Keratinocyte (primary cell): Measurements from ENCODE around the gene ARMC2. TPM values are rescaled to one million over a fixed set of nuclear protein-coding genes. Genes with fewer than 3 reads are reported as not detected.

Source experiments
- DNase-seq: peaks from one replicate; pipeline ENCODE4 v3.0.0-alpha.2; 2011; ENCODE audit warnings: low read depth, missing footprints, low spot score
- FAIRE-seq: peaks from 2 replicates; lab custom pipeline; 2011; peaks lifted over from hg19 to GRCh38; lab: Jason Lieb, UNC
- H2AFZ ChIP-seq: 2 replicates; pipeline ENCODE4 v1.6.0; 2012; ENCODE audit warnings: low read length, control low read depth, inconsistent platforms; ENCODE audit not compliant: control insufficient read depth
- H3K27ac ChIP-seq: 2 replicates; pipeline ENCODE4 v1.5.1; 2011; ENCODE audit warnings: low read length; ENCODE audit not compliant: control insufficient read depth, insufficient read depth
- H3K27me3 ChIP-seq: 3 replicates; pipeline ENCODE4 v1.6.0; 2011; ENCODE audit warnings: low read length; ENCODE audit not compliant: control insufficient read depth, insufficient read depth; ENCODE audit errors: extremely low read depth
- H3K36me3 ChIP-seq, 2 experiments: 2 replicates in 1 of 2; 3 replicates in 1 of 2; pipeline ENCODE4 v1.5.1; 2011; ENCODE audit warnings: low read length in 2 of 2, mild to moderate bottlenecking in 1 of 2; ENCODE audit not compliant: control insufficient read depth in 2 of 2, insufficient read depth in 2 of 2; ENCODE audit errors: extremely low read depth in 1 of 2
- H3K4me1 ChIP-seq: 3 replicates; pipeline ENCODE4 v1.5.1; 2011; ENCODE audit warnings: low read length; ENCODE audit not compliant: control insufficient read depth, insufficient read depth; ENCODE audit errors: extremely low read depth
- H3K4me2 ChIP-seq: 3 replicates; pipeline ENCODE4 v1.6.0; 2011; ENCODE audit warnings: low read depth, low read length; ENCODE audit not compliant: control insufficient read depth, insufficient read depth; ENCODE audit errors: extremely low read depth
- H3K4me3 ChIP-seq, 3 experiments: fragments of 200-600 bp in 1 of 3; sonication (generic) in 1 of 3; 2 replicates in 2 of 3; 3 replicates in 1 of 3; pipeline ENCODE4 v1.5.1; 2011 to 2016; ENCODE audit warnings: low read length in 3 of 3, mild to moderate bottlenecking in 3 of 3, control low read depth in 2 of 3, inconsistent platforms in 1 of 3, low read depth in 1 of 3, mixed read lengths in 1 of 3, mixed run types in 1 of 3, moderate library complexity in 1 of 3; ENCODE audit not compliant: control insufficient read depth in 2 of 3, insufficient read depth in 2 of 3; ENCODE audit errors: extremely low read depth in 1 of 3
- H3K79me2 ChIP-seq: 2 replicates; pipeline ENCODE4 v1.6.0; 2012; ENCODE audit warnings: low read length; ENCODE audit not compliant: control insufficient read depth, insufficient read depth
- H3K9ac ChIP-seq: 3 replicates; pipeline ENCODE4 v1.6.0; 2011; ENCODE audit warnings: low read length; ENCODE audit not compliant: control insufficient read depth, insufficient read depth; ENCODE audit errors: extremely low read depth
- H3K9me1 ChIP-seq: 3 replicates; pipeline ENCODE4 v1.6.0; 2011; ENCODE audit warnings: low read length; ENCODE audit not compliant: control insufficient read depth, insufficient read depth; ENCODE audit errors: extremely low read depth
- H3K9me3 ChIP-seq: 2 replicates; pipeline ENCODE4 v1.5.1; 2012; ENCODE audit warnings: low read depth, low read length; ENCODE audit not compliant: control insufficient read depth
- H4K20me1 ChIP-seq: 3 replicates; pipeline ENCODE4 v1.6.0; 2011; ENCODE audit warnings: low read length; ENCODE audit not compliant: control insufficient read depth, insufficient read depth; ENCODE audit errors: extremely low read depth
- CTCF ChIP-seq, 3 experiments: IDR thresholded peaks in 1 of 3; conservative IDR thresholded peaks in 1 of 3; optimal IDR thresholded peaks in 1 of 3; 2 replicates in 2 of 3; 3 replicates in 1 of 3; pipeline versions ENCODE3 to v1.5.1; 2011; ENCODE audit warnings: low read length in 3 of 3, mild to moderate bottlenecking in 3 of 3, moderate library complexity in 2 of 3, control low read depth in 1 of 3, inconsistent platforms in 1 of 3; ENCODE audit not compliant: insufficient read depth in 2 of 3; ENCODE audit errors: extremely low read depth in 1 of 3
- EZH2 ChIP-seq: IDR thresholded peaks from one replicate; pipeline ENCODE4 v1.6.1; 2012; ENCODE audit warnings: inconsistent platforms, mild to moderate bottlenecking, low read length, moderate library complexity
- dilution Hi-C: fragments of 300-500 bp; cut with MboI; formaldehyde crosslinking; loops from one replicate; pipeline ENCODE4 v1.7.0; 2020; ENCODE audit warnings: low sequenced_read_pairs; ENCODE audit not compliant: extremely low pct_ligation_motif_present
- polyA plus RNA-seq, 5 experiments: library from polyadenylated mRNA; depleted of rRNA in 3 of 5; stranded (reverse) in 3 of 5; stranded (forward) in 1 of 5; unstranded in 1 of 5; fragments of >200 nt; gene quantifications; 1 replicate in 1 of 5; 2 replicates in 3 of 5; 3 replicates in 1 of 5; pipeline versions ENCODE4 v1.2.1 to v1.2.3, GENCODE V29; 2011 to 2012; ENCODE audit warnings: missing spikeins in 2 of 5, low read depth in 1 of 5, low replicate concordance in 1 of 5

ARMC2 gene
- polyA plus RNA-seq, 1 donor (not counting 4 experiments of a cell fraction or from before 2014, with no cell fraction given): 3.8 TPM

GRCh38 chr6:108851756-108852155, 3.5 kb downstream of the ARMC2 start:
- FAIRE-seq: no peak
- no peaks in the 10 kb centered on the region for H3K9me3 ChIP-seq
- no peak overlapping the region for H2AFZ ChIP-seq
- no peak overlapping the region for H3K9ac ChIP-seq
- TF ChIP-seq EZH2: no peak
- TF ChIP-seq CTCF (optimal IDR thresholded peaks at IDR 0.05 in 1 of 3, IDR thresholded peaks at IDR 0.05 in 1 of 3, conservative IDR thresholded peaks at IDR 0.05 in 1 of 3; ENCODE audit: extremely low read depth in 1 of 3, insufficient read depth in 2 of 3, low read length in 3 of 3): no peak
- H3K4me3 ChIP-seq: no peak overlapping the region
- no peaks in the 10 kb centered on the region for H3K9me1 ChIP-seq
- H4K20me1 ChIP-seq: no peaks in the 10 kb centered on the region
- H3K4me2 ChIP-seq: no peak overlapping the region
- peaks cover 9% of the 10 kb centered on the region for H3K4me1 ChIP-seq
- H3K27me3 ChIP-seq: no peaks in the 10 kb centered on the region
- no peaks in the 10 kb centered on the region for H3K79me2 ChIP-seq
- DNase-seq: no peak
- H3K36me3 ChIP-seq: peaks cover 0 to 2% of the 10 kb centered on the region in 2 experiments
- H3K27ac ChIP-seq: no peak overlapping the region
- dilution Hi-C loops: no loop called here

GRCh38 chr6:108853077-108853476, 4.9 kb downstream of the ARMC2 start:
- TF ChIP-seq CTCF (optimal IDR thresholded peaks at IDR 0.05 in 1 of 3, IDR thresholded peaks at IDR 0.05 in 1 of 3, conservative IDR thresholded peaks at IDR 0.05 in 1 of 3; ENCODE audit: extremely low read depth in 1 of 3, insufficient read depth in 2 of 3, low read length in 3 of 3) (no peak), EZH2 (no peak)
- Histone ChIP-seq H3K79me2 (no peaks in the 10 kb centered on the region), H4K20me1 (no peaks in the 10 kb centered on the region), H3K9ac (no peak overlapping the region), H3K9me3 (no peaks in the 10 kb centered on the region), H3K4me2 (no peak overlapping the region), H3K4me1 (peaks cover 4% of the 10 kb centered on the region), H3K27me3 (no peaks in the 10 kb centered on the region), H3K4me3 (no peak overlapping the region), H3K36me3 (peaks cover 0 to 2% of the 10 kb centered on the region in 2 experiments), H2AFZ (no peak overlapping the region), H3K27ac (no peak overlapping the region), H3K9me1 (no peaks in the 10 kb centered on the region)
- no peak for DNase-seq
- no peak for FAIRE-seq
- dilution Hi-C loops: no loop called here
